Progenitor cell of endocrine pancreas (in vitro differentiated cells): ENCODE data around the gene EIF2S2. TPM values are rescaled to one million over a fixed set of nuclear protein-coding genes. Genes with fewer than 3 reads are reported as not detected.
"Not testable (repeated sequence)": the region's sequence is repeated elsewhere in the genome, so short reads cannot be mapped to it uniquely, and the experiment has no call there.

ENCODE experiments used
- DNase-seq: peaks from one replicate; pipeline ENCODE4 v3.0.0; 2021; ENCODE audit warnings: low spot score; ENCODE audit not compliant: unreplicated experiment
- H3K27ac Mint-ChIP-seq: 2 replicates; pipeline ENCODE4 v1.8.0; 2021; ENCODE audit warnings: mild to moderate bottlenecking, moderate library complexity, mixed read lengths
- H3K27me3 Mint-ChIP-seq: 2 replicates; pipeline ENCODE4 v1.8.0; 2021; ENCODE audit warnings: mixed read lengths
- H3K36me3 Mint-ChIP-seq: 2 replicates; pipeline ENCODE4 v1.8.0; 2022; ENCODE audit warnings: mixed read lengths; ENCODE audit not compliant: insufficient read depth
- H3K4me1 Mint-ChIP-seq: 2 replicates; pipeline ENCODE4 v1.8.0; 2021; ENCODE audit warnings: low read depth, mixed read lengths
- H3K4me3 Mint-ChIP-seq: 2 replicates; pipeline ENCODE4 v1.8.0; 2021; ENCODE audit warnings: low read depth, mild to moderate bottlenecking, moderate library complexity, mixed read lengths
- H3K9me3 Mint-ChIP-seq: 2 replicates; pipeline ENCODE4 v1.8.0; 2021; ENCODE audit warnings: low read depth, mixed read lengths
- long read RNA-seq: library from polyadenylated mRNA; unstranded; transcript quantifications from one replicate; pipeline ENCODE4 v2.0.0, GENCODE V29; 2020
- total RNA-seq: library from RNA; stranded (reverse); gene quantifications from 2 replicates; pipeline ENCODE4 v1.2.1, GENCODE V29; 2021
- TF ChIP-seq, protein P1 (sequence below): fragments of 200-600 bp; sonication (generic); IDR thresholded peaks from one replicate; pipeline ENCODE4 v1.5.0; 2021; ENCODE audit warnings: antibody characterized with exemption, mild to moderate bottlenecking; ENCODE audit not compliant: unreplicated experiment

The EIF2S2 gene
- 84.0 and 89.9 TPM in 2 replicates for total RNA-seq
- long read RNA-seq, transcript EIF2S2-201 (9 exons, 2,656 nt): major isoform, 103 of 138 reads
- long read RNA-seq, partial matches to known transcripts: 15 of 138 reads
- long read RNA-seq, other reads (novel, unspliced or antisense): 20 of 138 reads

DNA sequence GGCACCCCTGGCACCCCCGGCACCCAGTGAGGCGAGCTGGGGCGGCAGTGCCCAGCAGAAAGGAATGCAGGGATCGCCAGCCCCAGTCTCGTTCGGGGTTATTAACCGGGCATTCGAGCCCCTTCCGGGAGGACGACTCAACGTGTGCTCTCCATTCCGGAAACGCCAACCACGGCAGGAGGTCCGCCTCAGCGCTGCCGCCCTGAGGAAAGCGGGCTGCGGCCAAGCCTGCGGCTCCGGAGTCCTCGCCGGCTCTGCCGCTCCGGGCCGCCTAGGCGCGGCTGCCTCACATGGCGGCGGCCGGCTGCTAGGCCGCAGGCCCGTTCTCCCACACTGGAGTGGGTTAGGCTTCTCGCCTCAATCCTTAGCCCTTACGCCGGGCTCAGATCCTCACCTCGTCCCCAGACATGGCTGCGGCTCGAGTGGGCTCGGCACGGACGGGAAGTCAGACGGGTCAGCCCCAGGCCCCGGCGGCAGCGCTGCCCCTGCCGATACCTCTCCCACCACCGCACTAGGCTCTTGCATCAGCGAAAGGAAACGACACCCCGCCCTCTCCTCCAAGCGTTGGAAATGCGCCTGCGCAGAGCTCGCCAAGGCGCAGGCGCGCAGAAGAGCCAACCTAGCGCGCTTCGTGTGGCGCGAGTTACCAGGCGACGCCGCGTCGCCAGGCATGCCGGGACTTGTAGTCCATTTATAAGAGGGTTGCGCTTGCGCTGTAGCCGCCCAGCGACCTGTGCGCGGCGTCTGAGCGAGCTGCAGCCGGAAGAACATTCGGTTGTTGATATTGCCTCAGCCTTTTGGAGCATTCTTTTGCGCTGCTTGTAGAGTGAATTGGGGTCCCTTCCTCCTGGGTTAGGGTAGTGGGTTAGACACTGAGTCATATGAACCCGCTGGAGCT lies at the start of gene EIF2S2:
TSS of gene EIF2S2 (minus strand) at position 542 of the 898 bp plus-strand sequence. CDS start at position 409, 133 bp downstream.
- peak within 1 kb of the TSS; percentile 88 for H3K4me3 Mint-ChIP-seq
- peak; percentile 98 for DNase-seq
- H3K4me1 Mint-ChIP-seq: peaks cover 28% of the 10 kb centered on the region
- no peaks in the 10 kb centered on the region for H3K9me3 Mint-ChIP-seq
- peaks cover 4% of the 10 kb centered on the region for H3K36me3 Mint-ChIP-seq
- TF ChIP-seq, protein P1, sequence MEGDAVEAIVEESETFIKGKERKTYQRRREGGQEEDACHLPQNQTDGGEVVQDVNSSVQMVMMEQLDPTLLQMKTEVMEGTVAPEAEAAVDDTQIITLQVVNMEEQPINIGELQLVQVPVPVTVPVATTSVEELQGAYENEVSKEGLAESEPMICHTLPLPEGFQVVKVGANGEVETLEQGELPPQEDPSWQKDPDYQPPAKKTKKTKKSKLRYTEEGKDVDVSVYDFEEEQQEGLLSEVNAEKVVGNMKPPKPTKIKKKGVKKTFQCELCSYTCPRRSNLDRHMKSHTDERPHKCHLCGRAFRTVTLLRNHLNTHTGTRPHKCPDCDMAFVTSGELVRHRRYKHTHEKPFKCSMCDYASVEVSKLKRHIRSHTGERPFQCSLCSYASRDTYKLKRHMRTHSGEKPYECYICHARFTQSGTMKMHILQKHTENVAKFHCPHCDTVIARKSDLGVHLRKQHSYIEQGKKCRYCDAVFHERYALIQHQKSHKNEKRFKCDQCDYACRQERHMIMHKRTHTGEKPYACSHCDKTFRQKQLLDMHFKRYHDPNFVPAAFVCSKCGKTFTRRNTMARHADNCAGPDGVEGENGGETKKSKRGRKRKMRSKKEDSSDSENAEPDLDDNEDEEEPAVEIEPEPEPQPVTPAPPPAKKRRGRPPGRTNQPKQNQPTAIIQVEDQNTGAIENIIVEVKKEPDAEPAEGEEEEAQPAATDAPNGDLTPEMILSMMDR: no peak
- H3K27me3 Mint-ChIP-seq: no peaks in the 10 kb centered on the region
- peak within 1 kb of the TSS; percentile 93 for H3K27ac Mint-ChIP-seq

DNA sequence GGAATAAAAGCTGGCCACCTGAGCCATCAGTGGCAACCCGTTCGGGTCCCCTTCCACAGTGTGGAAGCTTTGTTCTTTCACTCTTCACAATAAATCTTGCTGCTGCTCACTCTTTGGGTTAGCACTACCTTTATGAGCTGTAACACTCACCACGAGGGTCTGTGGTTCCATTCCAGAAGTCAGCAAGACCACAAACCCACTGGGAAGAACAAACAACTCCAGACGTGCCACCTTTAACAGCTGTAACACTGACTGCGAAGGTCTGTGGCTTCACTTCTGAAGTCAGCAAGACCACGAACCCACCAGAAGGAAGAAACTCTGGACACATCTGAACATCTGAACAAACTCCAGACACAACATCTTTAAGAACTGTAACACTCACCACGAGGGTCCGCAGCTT lies 45.7 kb upstream of the EIF2S2 start:
- not testable (repeated sequence) for H3K27ac Mint-ChIP-seq, H3K36me3 Mint-ChIP-seq, H3K4me1 Mint-ChIP-seq, DNase-seq, H3K4me3 Mint-ChIP-seq
- Mint-ChIP-seq H3K9me3 (peaks cover 11% of the 10 kb centered on the region), H3K27me3 (peaks cover 14% of the 10 kb centered on the region)

DNA sequence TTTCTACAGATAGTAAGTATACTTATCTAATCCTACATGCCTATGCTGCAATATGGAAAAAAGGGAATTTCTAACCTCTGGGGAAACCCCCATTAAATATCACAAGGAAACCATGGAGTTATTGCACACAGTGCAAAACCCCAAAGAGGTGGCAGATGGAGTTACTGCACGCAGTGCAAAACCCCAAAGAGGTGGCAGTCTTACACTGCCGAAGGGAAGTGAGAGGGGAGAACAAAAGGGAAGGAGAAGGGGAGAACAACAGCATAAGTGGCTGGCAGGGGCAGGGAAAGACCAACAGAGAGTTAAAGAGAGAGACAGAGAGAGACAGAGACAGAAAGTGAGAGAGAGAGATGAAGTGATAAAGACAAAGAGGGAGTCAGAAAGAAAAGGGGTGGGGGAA lies 43.8 kb upstream of the EIF2S2 start:
- Mint-ChIP-seq H3K9me3 (peaks cover 14% of the 10 kb centered on the region), H3K4me3 (no peak overlapping the region), H3K4me1 (peaks cover 6% of the 10 kb centered on the region), H3K27me3 (peaks cover 17% of the 10 kb centered on the region), H3K27ac (peak overlapping the region; percentile 49), H3K36me3 (no peaks in the 10 kb centered on the region)
- TF ChIP-seq, protein P1: no peak
- DNase-seq: no peak

DNA sequence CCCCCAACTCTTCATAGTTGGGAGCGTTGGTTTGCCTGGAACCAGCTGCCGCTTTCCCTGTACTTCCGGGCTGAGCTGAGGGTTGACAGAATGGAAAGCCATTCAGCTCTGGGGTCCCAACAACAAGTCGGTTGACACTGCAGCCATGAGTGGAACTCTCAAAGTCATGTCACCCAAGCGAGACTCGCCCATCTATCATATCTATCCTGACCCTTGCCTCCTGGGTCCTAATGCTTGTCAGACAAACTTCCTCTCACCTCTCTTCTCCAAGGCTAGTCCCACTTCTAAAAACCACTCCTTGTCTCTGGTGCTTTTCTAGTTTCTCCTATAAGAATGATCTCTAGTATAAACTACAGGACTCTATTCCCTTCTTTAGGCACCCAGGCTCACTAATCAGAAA lies 41.1 kb upstream of the EIF2S2 start:
- H3K9me3 Mint-ChIP-seq, DNase-seq, H3K36me3 Mint-ChIP-seq, H3K4me1 Mint-ChIP-seq, H3K4me3 Mint-ChIP-seq, H3K27ac Mint-ChIP-seq: not testable (repeated sequence)
- H3K27me3 Mint-ChIP-seq: peaks cover 17% of the 10 kb centered on the region

DNA sequence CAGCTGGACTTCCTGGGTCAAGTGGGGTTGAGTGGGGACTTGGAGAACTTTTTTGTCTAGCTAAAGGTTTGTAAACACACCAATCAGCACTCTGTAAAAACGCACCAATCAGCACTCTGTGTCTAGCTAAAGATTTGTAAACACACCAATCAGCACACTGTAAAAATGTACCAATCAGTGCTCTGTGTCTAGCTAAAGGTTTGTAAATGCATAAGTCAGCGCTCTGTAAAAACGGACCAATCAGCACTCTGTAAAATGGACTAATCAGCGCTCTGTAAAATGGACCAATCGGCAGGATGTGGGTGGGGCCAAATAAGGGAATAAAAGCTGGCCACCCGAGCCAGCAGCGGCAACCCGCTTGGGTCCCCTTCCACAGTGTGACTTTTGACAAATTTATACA lies 40.0 kb upstream of the EIF2S2 start:
- DNase-seq, H3K9me3 Mint-ChIP-seq, H3K27ac Mint-ChIP-seq, H3K4me3 Mint-ChIP-seq, H3K4me1 Mint-ChIP-seq, H3K36me3 Mint-ChIP-seq: not testable (repeated sequence)
- H3K27me3 Mint-ChIP-seq: peaks cover 17% of the 10 kb centered on the region

DNA sequence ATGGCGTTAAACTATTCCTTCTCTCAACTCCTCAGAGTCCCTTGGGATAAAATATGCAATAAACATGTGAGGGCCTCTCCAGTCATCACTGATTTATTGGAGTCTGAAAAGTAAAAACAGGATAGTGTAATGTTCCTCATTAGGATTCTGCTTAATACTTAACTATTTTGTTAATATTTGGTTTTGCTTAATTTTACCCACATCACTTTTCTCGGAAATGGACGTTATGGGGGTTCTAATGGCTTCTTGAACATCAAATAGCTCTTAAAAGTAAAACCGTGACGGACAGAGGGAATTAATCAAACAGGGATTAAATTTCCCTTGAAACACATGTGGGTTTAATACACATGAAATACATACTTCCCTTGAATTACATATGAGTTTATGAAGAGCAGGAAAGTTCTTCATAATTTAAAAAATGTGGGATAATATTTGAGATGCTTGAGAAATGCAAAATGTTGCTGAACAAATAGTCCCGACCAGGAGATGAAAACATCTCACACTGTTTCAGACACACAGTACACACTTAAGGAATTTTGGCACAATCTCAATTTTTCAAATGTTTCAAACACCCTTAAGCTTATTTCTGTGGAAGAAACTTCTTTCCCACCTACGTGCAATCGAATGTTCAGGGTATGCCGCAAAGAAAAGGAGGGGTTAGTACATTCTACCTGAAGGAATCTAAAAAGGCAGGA lies 38.4 kb upstream of the EIF2S2 start:
- peaks cover 4% of the 10 kb centered on the region for H3K9me3 Mint-ChIP-seq
- TF ChIP-seq, protein P1: no peak
- H3K4me3 Mint-ChIP-seq: no peak overlapping the region
- H3K4me1 Mint-ChIP-seq: peaks cover 1% of the 10 kb centered on the region
- no peaks in the 10 kb centered on the region for H3K36me3 Mint-ChIP-seq
- DNase-seq: no peak
- peaks cover 17% of the 10 kb centered on the region for H3K27me3 Mint-ChIP-seq
- H3K27ac Mint-ChIP-seq: no peak overlapping the region
